Activated naive CD4-positive, alpha-beta T cell treated with anti-CD3 and anti-CD28 coated beads, Interleukin-2, amount 50 U/mL, for 16 hours (primary cell): ENCODE results near the gene LCNL1.

ENCODE experiments used
- DNase-seq: peaks from one replicate; pipeline ENCODE4 v3.0.0-alpha.2; 2020

Gene LCNL1

GRCh38 chr9:136947028-136947891 lies 35.5 kb upstream of the LCNL1 start:
- no peak for DNase-seq

- no peak for DNase-seq
Observed at GRCh38 chr9:136947955-136948510, 34.8 kb upstream of the LCNL1 start.

- DNase-seq, result no peak
Observed at GRCh38 chr9:136949239-136949816, 33.5 kb upstream of the LCNL1 start.

- peak; percentile 97 for DNase-seq
Observed at GRCh38 chr9:136949817-136950655, 32.8 kb upstream of the LCNL1 start.

- no peak for DNase-seq
Observed at GRCh38 chr9:136950656-136951276, 32.0 kb upstream of the LCNL1 start.

GRCh38 chr9:136951541-136952320 lies 31.1 kb upstream of the LCNL1 start, which contains the start of gene LCN12:
TSS of gene LCN12 (plus strand) at chr9:136952273. CDS start at chr9:136952328, 55 bp downstream.
- DNase-seq, result no peak

GRCh38 chr9:136952321-136952850 lies 30.4 kb upstream of the LCNL1 start:
- DNase-seq, result no peak

- DNase-seq, result no peak
Observed at GRCh38 chr9:136952876-136953770, 29.7 kb upstream of the LCNL1 start.

GRCh38 chr9:136953771-136954269 lies 29.0 kb upstream of the LCNL1 start:
- no peak for DNase-seq

- no peak for DNase-seq
Observed at GRCh38 chr9:136954270-136955083, 28.3 kb upstream of the LCNL1 start.

- DNase-seq, result no peak
Observed at GRCh38 chr9:136955202-136955942, 27.4 kb upstream of the LCNL1 start.

- DNase-seq, result no peak
Observed at GRCh38 chr9:136955943-136956335, 26.9 kb upstream of the LCNL1 start.

GRCh38 chr9:136956604-136957003 lies 26.2 kb upstream of the LCNL1 start:
- DNase-seq, result no peak

GRCh38 chr9:136957461-136957860 lies 25.3 kb upstream of the LCNL1 start:
- no peak for DNase-seq

- no peak for DNase-seq
Observed at GRCh38 chr9:136957901-136958300, 24.9 kb upstream of the LCNL1 start.

- no peak for DNase-seq
Observed at GRCh38 chr9:136958473-136958872, 24.3 kb upstream of the LCNL1 start.

- DNase-seq, result no peak
Observed at GRCh38 chr9:136958898-136959850, 23.6 kb upstream of the LCNL1 start.
